PC-3 (cell line): ENCODE data around the gene TRIM34.

Source experiments
- EZH2 ChIP-seq: fragments of 300-600 bp; sonication (generic); IDR thresholded peaks from one replicate; pipeline ENCODE4 v1.6.1; 2017; ENCODE audit warnings: antibody characterized with exemption, mild to moderate bottlenecking, low read length; ENCODE audit not compliant: unreplicated experiment
- TF ChIP-seq, protein P1 (sequence below): fragments of 300-600 bp; sonication (generic); conservative IDR thresholded peaks from 2 replicates; pipeline ENCODE4 v1.5.1; 2017; ENCODE audit warnings: antibody characterized with exemption, low read depth, mild to moderate bottlenecking, low read length

- no peak for TF ChIP-seq EZH2
- TF ChIP-seq, protein P1, sequence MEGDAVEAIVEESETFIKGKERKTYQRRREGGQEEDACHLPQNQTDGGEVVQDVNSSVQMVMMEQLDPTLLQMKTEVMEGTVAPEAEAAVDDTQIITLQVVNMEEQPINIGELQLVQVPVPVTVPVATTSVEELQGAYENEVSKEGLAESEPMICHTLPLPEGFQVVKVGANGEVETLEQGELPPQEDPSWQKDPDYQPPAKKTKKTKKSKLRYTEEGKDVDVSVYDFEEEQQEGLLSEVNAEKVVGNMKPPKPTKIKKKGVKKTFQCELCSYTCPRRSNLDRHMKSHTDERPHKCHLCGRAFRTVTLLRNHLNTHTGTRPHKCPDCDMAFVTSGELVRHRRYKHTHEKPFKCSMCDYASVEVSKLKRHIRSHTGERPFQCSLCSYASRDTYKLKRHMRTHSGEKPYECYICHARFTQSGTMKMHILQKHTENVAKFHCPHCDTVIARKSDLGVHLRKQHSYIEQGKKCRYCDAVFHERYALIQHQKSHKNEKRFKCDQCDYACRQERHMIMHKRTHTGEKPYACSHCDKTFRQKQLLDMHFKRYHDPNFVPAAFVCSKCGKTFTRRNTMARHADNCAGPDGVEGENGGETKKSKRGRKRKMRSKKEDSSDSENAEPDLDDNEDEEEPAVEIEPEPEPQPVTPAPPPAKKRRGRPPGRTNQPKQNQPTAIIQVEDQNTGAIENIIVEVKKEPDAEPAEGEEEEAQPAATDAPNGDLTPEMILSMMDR = no peak
These were observed 6.6 kb downstream of the TRIM34 start for GRCh38 chr11:5631417-5631816.
